SK-N-MC (cell line): ENCODE data around the gene SAMD11.
"Not testable (repeated sequence)": the region's sequence is repeated elsewhere in the genome, so short reads cannot be mapped to it uniquely, and the experiment has no call there.

Source experiments
- EZH2 ChIP-seq: fragments of 200-600 bp; sonication (generic); IDR thresholded peaks from one replicate; pipeline ENCODE4 v1.6.1; 2017; ENCODE audit warnings: antibody characterized with exemption
- POLR2AphosphoS5 ChIP-seq: IDR thresholded peaks from 2 replicates; pipeline ENCODE4 v1.6.1; 2012; ENCODE audit warnings: mild to moderate bottlenecking, low read depth, low read length, borderline replicate concordance

GRCh38 chr1:988061-988460 is 64.3 kb downstream of the SAMD11 start:
- TF ChIP-seq EZH2, POLR2AphosphoS5: not testable (repeated sequence)
